ENCODE results near the gene DNAI4.

DNA sequence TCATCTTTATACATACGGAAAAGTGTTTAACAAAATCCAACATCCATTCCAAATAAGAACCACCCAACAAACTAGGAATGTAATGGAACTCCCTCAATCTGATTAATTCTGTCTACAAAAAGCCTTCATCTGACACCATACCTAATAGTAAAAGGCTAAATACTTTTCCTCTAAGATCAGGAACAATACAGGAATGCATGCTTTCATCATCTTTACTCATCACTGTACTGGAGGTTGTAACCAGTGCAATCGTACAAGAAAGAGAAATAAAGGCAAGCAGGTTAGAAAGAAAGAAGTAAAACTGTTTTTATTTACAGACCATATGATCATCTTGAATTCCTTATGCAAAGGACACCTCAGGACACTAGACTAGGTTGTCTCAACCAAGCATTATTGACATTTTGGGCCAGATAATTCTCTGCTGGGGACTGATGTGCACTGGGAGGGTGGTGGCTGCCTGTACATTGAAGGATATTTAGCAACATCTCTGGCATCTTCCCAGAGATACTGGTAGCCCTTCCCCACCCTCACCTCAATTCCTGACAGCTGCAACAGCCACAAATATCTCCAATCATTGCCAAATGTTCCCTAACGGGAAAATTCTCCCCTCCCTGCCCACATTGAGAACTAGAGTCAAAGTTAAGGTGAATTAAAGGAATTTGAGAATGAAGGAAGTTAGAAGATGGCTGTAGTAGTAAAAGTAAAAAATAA is 93.0 kb downstream of the DNAI4 start:
- no peak for TF ChIP-seq POLR2AphosphoS5 (IDR thresholded peaks at IDR 0.05; ENCODE audit: borderline replicate concordance, low read depth, low read length)
- no peak for TF ChIP-seq EZH2 (IDR thresholded peaks at IDR 0.05)

Data from SK-N-MC (cell line).